ENCODE data around the gene THSD4.

- TF ChIP-seq POLR2A (IDR thresholded peaks at IDR 0.05) (no peak), CTCF (IDR thresholded peaks at IDR 0.05) (no peak)
Observed at GRCh38 chr15:71566226-71566625, 451.0 kb downstream of the THSD4 start.

Data from thyroid gland (tissue), 4 donors.